Measurements from ENCODE around the gene B3GAT1.

GRCh38 chr11:134330611-134331353 is 81.3 kb downstream of the B3GAT1 start:
- TF ChIP-seq CTCF (IDR thresholded peaks at IDR 0.05): no peak
- TF ChIP-seq POLR2A (IDR thresholded peaks at IDR 0.05): no peak

Measured in lower leg skin (tissue), 3 donors.